A673 (cell line): ENCODE measurements around the gene USP34.

Experiments used
- CTCF ChIP-seq: fragments of 300-800, 200-600 bp; sonication (generic); conservative IDR thresholded peaks from 2 replicates; pipeline ENCODE4 v1.5.1; 2017; ENCODE audit warnings: low read depth, mild to moderate bottlenecking, antibody characterized with exemption, low read length, moderate library complexity, mixed read lengths
- EZH2 ChIP-seq: fragments of 200-600 bp; sonication (generic); IDR thresholded peaks from 2 replicates; pipeline ENCODE4 v1.6.1; 2017; ENCODE audit warnings: borderline replicate concordance, low read depth, mild to moderate bottlenecking, mixed read lengths, antibody characterized with exemption, low read length; ENCODE audit not compliant: poor library complexity, severe bottlenecking

DNA sequence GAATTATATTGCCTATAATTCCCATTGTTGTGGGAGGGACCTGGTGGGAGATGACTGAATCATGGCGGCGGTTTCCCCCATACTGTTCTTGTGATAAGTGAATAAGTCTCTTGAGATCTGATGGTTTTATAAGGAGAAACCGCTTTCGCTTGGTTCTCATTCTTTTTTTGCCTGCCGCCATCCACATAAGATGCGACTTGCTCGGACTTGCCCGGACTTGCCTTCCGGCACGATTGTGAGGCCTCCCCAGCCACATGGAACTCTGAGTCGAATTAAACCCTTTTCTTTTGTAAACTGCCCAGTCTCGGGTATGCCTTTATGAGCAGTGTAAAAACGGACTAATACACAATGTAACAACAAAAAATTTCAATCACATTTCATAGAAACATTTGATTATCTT lies 193.1 kb downstream of the USP34 start:
- TF ChIP-seq CTCF (no peak), EZH2 (no peak)
